HepG2 (cell line): ENCODE measurements around the gene KLHL36. TPM values are rescaled to one million over a fixed set of nuclear protein-coding genes. Genes with fewer than 3 reads are reported as not detected.

Experiments used
- ARID4A ChIP-seq: sonication (generic); formaldehyde crosslinking; IDR thresholded peaks from 2 replicates; pipeline ENCODE4 v1.5.0; 2020; ENCODE audit warnings: mild to moderate bottlenecking, missing genetic modification reagents, borderline replicate concordance
- BCL3 ChIP-seq: sonication (generic); formaldehyde crosslinking; IDR thresholded peaks from 2 replicates; pipeline ENCODE4 v1.5.1; 2020; ENCODE audit warnings: mild to moderate bottlenecking, missing genetic modification reagents, moderate library complexity
- E2F5 ChIP-seq: sonication (generic); formaldehyde crosslinking; conservative IDR thresholded peaks from 2 replicates; pipeline ENCODE4 v1.4.0; 2020; ENCODE audit warnings: missing genetic modification reagents
- EP300 ChIP-seq, 3 experiments: sonication (generic) in 1 of 3; formaldehyde crosslinking in 1 of 3; IDR thresholded peaks; 2 replicates each; pipeline versions ENCODE4 v1.5.1 to v1.6.1; 2011 to 2020; ENCODE audit warnings: low read depth in 2 of 3, low read length in 2 of 3, borderline replicate concordance in 1 of 3, improper control_type of control experiment in 1 of 3, mild to moderate bottlenecking in 1 of 3, missing genetic modification reagents in 1 of 3, moderate library complexity in 1 of 3
- KDM5B ChIP-seq: sonication (generic); formaldehyde crosslinking; IDR thresholded peaks from 2 replicates; pipeline ENCODE4 v1.4.0; 2020; ENCODE audit warnings: missing genetic modification reagents, mild to moderate bottlenecking, borderline replicate concordance
- PAWR ChIP-seq: sonication (generic); formaldehyde crosslinking; IDR thresholded peaks from 2 replicates; pipeline ENCODE4 v1.4.0; 2020; ENCODE audit warnings: missing genetic modification reagents, mild to moderate bottlenecking, borderline replicate concordance
- PHF21A ChIP-seq: sonication (generic); formaldehyde crosslinking; IDR thresholded peaks from 2 replicates; pipeline ENCODE4 v1.5.0; 2020; ENCODE audit warnings: mild to moderate bottlenecking, missing genetic modification reagents
- REXO4 ChIP-seq: sonication (generic); formaldehyde crosslinking; IDR thresholded peaks from 2 replicates; pipeline ENCODE4 v1.8.0; 2022; ENCODE audit warnings: missing genetic modification reagents, mild to moderate bottlenecking, borderline replicate concordance
- SOX6 ChIP-seq, 2 experiments: fragments of 450-650 bp in 1 of 2; sonication (generic) in 1 of 2; formaldehyde crosslinking in 1 of 2; IDR thresholded peaks; 2 replicates each; pipeline versions ENCODE4 v1.4.0 to v1.6.1; 2017 to 2020; ENCODE audit warnings: antibody characterized with exemption in 1 of 2, mild to moderate bottlenecking in 1 of 2, missing genetic modification reagents in 1 of 2
- TCF12 ChIP-seq, 2 experiments: fragments of 450-650 bp in 1 of 2; sonication (generic) in 1 of 2; formaldehyde crosslinking in 1 of 2; IDR thresholded peaks; 2 replicates each; pipeline versions ENCODE4 v1.6.1 to v1.8.0; 2017 to 2022; ENCODE audit warnings: antibody characterized with exemption in 1 of 2, mild to moderate bottlenecking in 1 of 2, missing genetic modification reagents in 1 of 2, moderate library complexity in 1 of 2
- ZFP41 ChIP-seq: sonication (generic); formaldehyde crosslinking; IDR thresholded peaks from 2 replicates; pipeline ENCODE4 v1.4.0; 2020; ENCODE audit warnings: mild to moderate bottlenecking, missing genetic modification reagents, borderline replicate concordance
- ZMAT3 ChIP-seq: sonication (generic); formaldehyde crosslinking; conservative IDR thresholded peaks from 2 replicates; pipeline ENCODE4 v1.7.0; 2021; ENCODE audit warnings: missing genetic modification reagents
- ZNF160 ChIP-seq: sonication (generic); formaldehyde crosslinking; IDR thresholded peaks from 2 replicates; pipeline ENCODE4 v1.8.0; 2022; ENCODE audit warnings: mild to moderate bottlenecking, inconsistent platforms, missing genetic modification reagents
- ZNF33B ChIP-seq: sonication (generic); formaldehyde crosslinking; IDR thresholded peaks from 2 replicates; pipeline ENCODE4 v1.5.1; 2020; ENCODE audit warnings: mild to moderate bottlenecking, missing genetic modification reagents
- ZNF383 ChIP-seq: sonication (generic); formaldehyde crosslinking; IDR thresholded peaks from 2 replicates; pipeline ENCODE4 v1.4.0; 2020; ENCODE audit warnings: missing genetic modification reagents, mild to moderate bottlenecking, borderline replicate concordance
- ZNF543 ChIP-seq: sonication (generic); formaldehyde crosslinking; IDR thresholded peaks from 2 replicates; pipeline ENCODE4 v1.4.0; 2020; ENCODE audit warnings: mild to moderate bottlenecking, missing genetic modification reagents
- ZNF570 ChIP-seq: sonication (generic); formaldehyde crosslinking; IDR thresholded peaks from 2 replicates; pipeline ENCODE4 v1.4.0; 2020; ENCODE audit warnings: mild to moderate bottlenecking, missing genetic modification reagents, borderline replicate concordance
- ZNF800 ChIP-seq: sonication (generic); formaldehyde crosslinking; IDR thresholded peaks from 2 replicates; pipeline ENCODE4 v1.4.0; 2020; ENCODE audit warnings: missing genetic modification reagents
- polyA plus RNA-seq, 8 experiments: library from polyadenylated mRNA; depleted of rRNA in 3 of 8; stranded (reverse) in 7 of 8; unstranded in 1 of 8; fragments of >200 nt; fragmentation: Illumina TruSeq in 4 of 8; extraction: Trizol in 4 of 8; gene quantifications; 2 replicates each; pipeline versions ENCODE4 v1.2.1 to v1.2.3, GENCODE V29; 2011 to 2016; ENCODE audit warnings: low read depth in 4 of 8, missing spikeins in 1 of 8, mixed read lengths in 1 of 8; ENCODE audit not compliant: insufficient read depth in 1 of 8
- total RNA-seq, 5 experiments: library from RNA; depleted of rRNA; stranded (reverse); fragments of >200 nt; fragmentation: Illumina TruSeq; extraction: Trizol; gene quantifications; 2 replicates each; pipeline ENCODE4 v1.2.3, GENCODE V29; 2016; ENCODE audit warnings: low read depth in 1 of 5

KLHL36 gene
- total and polyA plus RNA-seq, 2 of the 13 experiments (the other 11 are each of a cell fraction or from before 2014, with no cell fraction given) = 24.3 to 26.0 TPM

- TF ChIP-seq KDM5B (CRISPR knock-in tag) (peak; percentile 63; the same call in 1 of the 2 replicates), ZNF543 (CRISPR knock-in tag) (peak; percentile 52; the same call in 1 of the 2 replicates), BCL3 (CRISPR knock-in tag) (no peak), ZNF160 (CRISPR knock-in tag) (no peak), E2F5 (CRISPR knock-in tag) (0 out of 2 replicates have a peak, but pooled peaks have one; percentile 32), PHF21A (CRISPR knock-in tag) (peak; percentile 40; the same call in 1 of the 2 replicates), EP300 (IDR thresholded peaks at IDR 0.05; ENCODE audit: low read depth in 2 of 2, low read length in 2 of 2) (no peak), EP300 (CRISPR knock-in tag; IDR thresholded peaks at IDR 0.05; ENCODE audit: borderline replicate concordance) (no peak), REXO4 (CRISPR knock-in tag) (peak; percentile 55; the same call in 1 of the 2 replicates), ZNF570 (CRISPR knock-in tag) (no peak), SOX6 (IDR thresholded peaks at IDR 0.05) (no peak), SOX6 (CRISPR knock-in tag; IDR thresholded peaks at IDR 0.05) (peak; percentile 39), ZNF33B (CRISPR knock-in tag) (peak; percentile 33; the same call in 1 of the 2 replicates), ZMAT3 (CRISPR knock-in tag) (peak; percentile 68; the same call in 1 of the 2 replicates), ZNF383 (CRISPR knock-in tag) (peak; percentile 53; the same call in 1 of the 2 replicates), ZFP41 (no peak), PAWR (CRISPR knock-in tag) (no peak), ZNF800 (CRISPR knock-in tag) (peak; percentile 97), ARID4A (CRISPR knock-in tag) (0 out of 2 replicates have a peak, but pooled peaks have one; percentile 43), TCF12 (IDR thresholded peaks at IDR 0.05) (no peak), TCF12 (CRISPR knock-in tag; IDR thresholded peaks at IDR 0.05) (0 out of 2 replicates have a peak, but pooled peaks have one; percentile 64)
Measured at GRCh38 chr16:84617041-84617790, 31.1 kb upstream of the KLHL36 start (continued).
